Measurements from ENCODE around the gene RBSN.

The RBSN gene

GRCh38 chr3:15033103-15033502 is 65.8 kb downstream of the RBSN start:
- TF ChIP-seq ZFP30 (CRISPR knock-in tag; IDR thresholded peaks at IDR 0.05) (no peak), ESRRG (CRISPR knock-in tag; IDR thresholded peaks at IDR 0.05) (no peak), OSR1 (CRISPR knock-in tag; IDR thresholded peaks at IDR 0.05) (no peak), ZNF565 (CRISPR knock-in tag; conservative IDR thresholded peaks at IDR 0.05; ENCODE audit: low read depth) (no peak), ZNF8 (CRISPR knock-in tag; IDR thresholded peaks at IDR 0.05) (no peak), PPARA (CRISPR knock-in tag; IDR thresholded peaks at IDR 0.05; ENCODE audit: borderline replicate concordance) (no peak), RARB (CRISPR knock-in tag; IDR thresholded peaks at IDR 0.05) (no peak), GLIS3 (CRISPR knock-in tag; IDR thresholded peaks at IDR 0.05) (no peak), BACH2 (CRISPR knock-in tag; IDR thresholded peaks at IDR 0.05; ENCODE audit: borderline replicate concordance) (no peak)
- TF ChIP-seq, protein P1, sequence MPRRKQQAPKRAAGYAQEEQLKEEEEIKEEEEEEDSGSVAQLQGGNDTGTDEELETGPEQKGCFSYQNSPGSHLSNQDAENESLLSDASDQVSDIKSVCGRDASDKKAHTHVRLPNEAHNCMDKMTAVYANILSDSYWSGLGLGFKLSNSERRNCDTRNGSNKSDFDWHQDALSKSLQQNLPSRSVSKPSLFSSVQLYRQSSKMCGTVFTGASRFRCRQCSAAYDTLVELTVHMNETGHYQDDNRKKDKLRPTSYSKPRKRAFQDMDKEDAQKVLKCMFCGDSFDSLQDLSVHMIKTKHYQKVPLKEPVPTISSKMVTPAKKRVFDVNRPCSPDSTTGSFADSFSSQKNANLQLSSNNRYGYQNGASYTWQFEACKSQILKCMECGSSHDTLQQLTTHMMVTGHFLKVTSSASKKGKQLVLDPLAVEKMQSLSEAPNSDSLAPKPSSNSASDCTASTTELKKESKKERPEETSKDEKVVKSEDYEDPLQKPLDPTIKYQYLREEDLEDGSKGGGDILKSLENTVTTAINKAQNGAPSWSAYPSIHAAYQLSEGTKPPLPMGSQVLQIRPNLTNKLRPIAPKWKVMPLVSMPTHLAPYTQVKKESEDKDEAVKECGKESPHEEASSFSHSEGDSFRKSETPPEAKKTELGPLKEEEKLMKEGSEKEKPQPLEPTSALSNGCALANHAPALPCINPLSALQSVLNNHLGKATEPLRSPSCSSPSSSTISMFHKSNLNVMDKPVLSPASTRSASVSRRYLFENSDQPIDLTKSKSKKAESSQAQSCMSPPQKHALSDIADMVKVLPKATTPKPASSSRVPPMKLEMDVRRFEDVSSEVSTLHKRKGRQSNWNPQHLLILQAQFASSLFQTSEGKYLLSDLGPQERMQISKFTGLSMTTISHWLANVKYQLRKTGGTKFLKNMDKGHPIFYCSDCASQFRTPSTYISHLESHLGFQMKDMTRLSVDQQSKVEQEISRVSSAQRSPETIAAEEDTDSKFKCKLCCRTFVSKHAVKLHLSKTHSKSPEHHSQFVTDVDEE (CRISPR knock-in tag; IDR thresholded peaks at IDR 0.05) = no peak
- TF ChIP-seq, protein P2, sequence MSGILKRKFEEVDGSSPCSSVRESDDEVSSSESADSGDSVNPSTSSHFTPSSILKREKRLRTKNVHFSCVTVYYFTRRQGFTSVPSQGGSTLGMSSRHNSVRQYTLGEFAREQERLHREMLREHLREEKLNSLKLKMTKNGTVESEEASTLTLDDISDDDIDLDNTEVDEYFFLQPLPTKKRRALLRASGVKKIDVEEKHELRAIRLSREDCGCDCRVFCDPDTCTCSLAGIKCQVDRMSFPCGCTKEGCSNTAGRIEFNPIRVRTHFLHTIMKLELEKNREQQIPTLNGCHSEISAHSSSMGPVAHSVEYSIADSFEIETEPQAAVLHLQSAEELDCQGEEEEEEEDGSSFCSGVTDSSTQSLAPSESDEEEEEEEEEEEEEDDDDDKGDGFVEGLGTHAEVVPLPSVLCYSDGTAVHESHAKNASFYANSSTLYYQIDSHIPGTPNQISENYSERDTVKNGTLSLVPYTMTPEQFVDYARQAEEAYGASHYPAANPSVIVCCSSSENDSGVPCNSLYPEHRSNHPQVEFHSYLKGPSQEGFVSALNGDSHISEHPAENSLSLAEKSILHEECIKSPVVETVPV (CRISPR knock-in tag; IDR thresholded peaks at IDR 0.05) = no peak

DNA sequence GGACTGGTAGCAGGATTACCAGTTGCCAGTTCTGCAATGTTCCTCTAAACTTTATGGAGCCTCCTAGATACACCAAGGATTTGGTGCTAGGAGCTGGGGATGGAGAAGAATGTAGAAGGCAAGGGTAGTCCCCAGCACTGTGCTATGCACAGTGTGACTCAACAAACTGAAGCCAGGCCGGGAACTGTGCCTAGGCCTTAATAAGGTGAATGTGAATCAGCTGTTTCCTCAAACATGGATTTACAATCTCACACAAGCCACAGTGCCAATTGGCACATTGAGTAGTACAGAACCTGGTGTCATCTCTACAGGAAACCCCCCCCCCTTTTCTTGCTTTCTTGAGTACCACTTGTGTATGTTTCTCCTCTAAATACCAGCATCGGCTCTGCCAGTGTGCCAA is 66.3 kb downstream of the RBSN start:
- ATAC-seq = no peak
- TF ChIP-seq TCF4 (CRISPR knock-in tag; IDR thresholded peaks at IDR 0.05; ENCODE audit: borderline replicate concordance) (no peak), ZC3H10 (CRISPR knock-in tag; IDR thresholded peaks at IDR 0.05) (no peak), ZNF8 (CRISPR knock-in tag; IDR thresholded peaks at IDR 0.05) (no peak), GLIS3 (CRISPR knock-in tag; IDR thresholded peaks at IDR 0.05) (no peak), BACH2 (CRISPR knock-in tag; IDR thresholded peaks at IDR 0.05; ENCODE audit: borderline replicate concordance) (no peak), TOX (CRISPR knock-in tag; IDR thresholded peaks at IDR 0.05; ENCODE audit: borderline replicate concordance) (no peak), ZNF565 (CRISPR knock-in tag; conservative IDR thresholded peaks at IDR 0.05; ENCODE audit: low read depth) (no peak), ZNF70 (CRISPR knock-in tag; IDR thresholded peaks at IDR 0.05) (no peak)

More at GRCh38 chr3:15033103-15033502, 65.8 kb downstream of the RBSN start:
- no peak for ATAC-seq

DNA sequence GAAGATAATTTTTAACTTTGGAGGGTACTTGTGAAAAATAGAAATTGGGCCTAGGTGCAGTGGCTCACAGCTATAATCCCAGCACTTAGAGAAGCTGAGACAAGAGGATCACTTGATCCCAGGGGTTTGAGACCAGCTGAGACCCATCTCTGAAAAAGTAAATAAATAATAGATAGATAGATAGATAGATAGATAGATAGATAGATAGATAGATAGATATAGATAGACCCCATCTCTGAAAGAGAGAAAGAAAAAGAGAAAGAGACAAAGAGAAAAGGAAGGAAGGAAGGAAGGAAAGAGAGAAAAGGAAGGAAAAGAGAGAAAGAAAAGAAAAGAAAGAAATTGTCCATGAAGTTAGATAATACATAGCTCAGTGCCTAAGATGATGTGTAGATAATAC is 69.3 kb downstream of the RBSN start:
- no peak for TF ChIP-seq ARNTL (CRISPR knock-in tag; IDR thresholded peaks at IDR 0.05; ENCODE audit: borderline replicate concordance, low read depth)
- TF ChIP-seq OSR1 (CRISPR knock-in tag; IDR thresholded peaks at IDR 0.05) = no peak
- TF ChIP-seq CSDC2 (CRISPR knock-in tag; IDR thresholded peaks at IDR 0.05) = no peak
- no peak for TF ChIP-seq ZNF70 (CRISPR knock-in tag; IDR thresholded peaks at IDR 0.05)
- TF ChIP-seq ZFP3 (CRISPR knock-in tag; IDR thresholded peaks at IDR 0.05) = no peak
- no peak for TF ChIP-seq TOX (CRISPR knock-in tag; IDR thresholded peaks at IDR 0.05; ENCODE audit: borderline replicate concordance)
- no peak for TF ChIP-seq POU6F1 (CRISPR knock-in tag; IDR thresholded peaks at IDR 0.05; ENCODE audit: borderline replicate concordance, low read depth)
- no peak for TF ChIP-seq TCF4 (CRISPR knock-in tag; IDR thresholded peaks at IDR 0.05; ENCODE audit: borderline replicate concordance)
- no peak for TF ChIP-seq ZNF8 (CRISPR knock-in tag; IDR thresholded peaks at IDR 0.05)
- TF ChIP-seq PPARA (CRISPR knock-in tag; IDR thresholded peaks at IDR 0.05; ENCODE audit: borderline replicate concordance) = no peak
- TF ChIP-seq BACH2 (CRISPR knock-in tag; IDR thresholded peaks at IDR 0.05; ENCODE audit: borderline replicate concordance) = no peak
- ATAC-seq = no peak

DNA sequence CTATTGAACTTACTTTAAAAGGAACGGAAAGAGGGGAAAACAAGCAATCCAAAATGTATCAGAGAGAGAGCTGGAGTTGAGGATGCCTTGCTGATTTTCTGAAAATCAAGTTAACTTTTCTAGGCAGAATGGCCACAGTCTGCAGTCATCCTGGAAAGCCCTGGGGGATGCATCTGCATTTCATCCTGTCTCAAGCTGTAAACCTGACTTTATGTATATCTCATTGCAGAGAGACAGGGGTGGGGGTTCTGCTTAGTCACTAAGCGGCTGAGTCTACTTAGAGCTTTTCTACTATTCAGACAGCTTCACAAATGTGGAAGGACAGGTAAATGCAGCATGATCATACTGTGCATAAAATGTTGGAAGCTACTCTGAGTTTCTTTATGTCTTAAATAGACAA is 75.2 kb downstream of the RBSN start:
- 0 out of 2 replicates have a peak, but pooled peaks have one; percentile 21 for TF ChIP-seq TCF4 (CRISPR knock-in tag; IDR thresholded peaks at IDR 0.05; ENCODE audit: borderline replicate concordance)
- no peak for TF ChIP-seq ZC3H10 (CRISPR knock-in tag; IDR thresholded peaks at IDR 0.05)
- no peak for TF ChIP-seq ZNF8 (CRISPR knock-in tag; IDR thresholded peaks at IDR 0.05)
- no peak for ATAC-seq

- TF ChIP-seq GLIS3 (CRISPR knock-in tag; IDR thresholded peaks at IDR 0.05) (no peak), ARNTL (CRISPR knock-in tag; IDR thresholded peaks at IDR 0.05; ENCODE audit: borderline replicate concordance, low read depth) (no peak), ZNF565 (CRISPR knock-in tag; conservative IDR thresholded peaks at IDR 0.05; ENCODE audit: low read depth) (no peak), BACH2 (CRISPR knock-in tag; IDR thresholded peaks at IDR 0.05; ENCODE audit: borderline replicate concordance) (no peak), SNAI2 (CRISPR knock-in tag; IDR thresholded peaks at IDR 0.05) (no peak), OSR1 (CRISPR knock-in tag; IDR thresholded peaks at IDR 0.05) (no peak), ZNF8 (CRISPR knock-in tag; IDR thresholded peaks at IDR 0.05) (no peak), TOX (CRISPR knock-in tag; IDR thresholded peaks at IDR 0.05; ENCODE audit: borderline replicate concordance) (no peak), ISL1 (CRISPR knock-in tag; IDR thresholded peaks at IDR 0.05) (no peak)
- TF ChIP-seq, protein P2 (CRISPR knock-in tag; IDR thresholded peaks at IDR 0.05) = no peak
- TF ChIP-seq, protein P1 (CRISPR knock-in tag; IDR thresholded peaks at IDR 0.05) = no peak
These were observed 75.7 kb downstream of the RBSN start for GRCh38 chr3:15023249-15023648.

More at GRCh38 chr3:15023249-15023648, 75.7 kb downstream of the RBSN start:
- no peak; the same call in 2 of the 3 replicates for ATAC-seq
